Measurements from ENCODE around the gene PNLIPRP3.

DNA sequence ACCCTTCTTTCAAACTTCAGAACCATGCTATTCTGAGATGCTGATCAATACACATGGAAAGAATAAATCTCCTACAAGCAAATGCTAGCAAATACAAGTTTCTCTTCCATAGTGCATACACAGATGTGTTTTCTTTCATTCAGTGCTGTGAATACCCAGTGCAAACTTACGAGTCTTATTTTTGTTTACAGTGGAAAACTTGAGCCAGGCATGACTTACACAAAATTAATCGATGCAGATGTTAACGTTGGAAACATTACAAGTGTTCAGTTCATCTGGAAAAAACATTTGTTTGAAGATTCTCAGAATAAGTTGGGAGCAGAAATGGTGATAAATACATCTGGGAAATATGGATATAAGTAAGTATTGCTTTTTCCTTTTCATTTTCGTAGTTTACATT, 48.8 kb downstream of the PNLIPRP3 start:
- TF ChIP-seq POLR2A (IDR thresholded peaks at IDR 0.05; ENCODE audit: low read length): no peak
- TF ChIP-seq GATA1 (IDR thresholded peaks at IDR 0.05; ENCODE audit: low read depth, low read length): no peak
